Measurements from ENCODE around the gene MT1M.
"Not testable (repeated sequence)": the region's sequence is repeated elsewhere in the genome, so short reads cannot be mapped to it uniquely, and the experiment has no call there.

Gene MT1M

DNA sequence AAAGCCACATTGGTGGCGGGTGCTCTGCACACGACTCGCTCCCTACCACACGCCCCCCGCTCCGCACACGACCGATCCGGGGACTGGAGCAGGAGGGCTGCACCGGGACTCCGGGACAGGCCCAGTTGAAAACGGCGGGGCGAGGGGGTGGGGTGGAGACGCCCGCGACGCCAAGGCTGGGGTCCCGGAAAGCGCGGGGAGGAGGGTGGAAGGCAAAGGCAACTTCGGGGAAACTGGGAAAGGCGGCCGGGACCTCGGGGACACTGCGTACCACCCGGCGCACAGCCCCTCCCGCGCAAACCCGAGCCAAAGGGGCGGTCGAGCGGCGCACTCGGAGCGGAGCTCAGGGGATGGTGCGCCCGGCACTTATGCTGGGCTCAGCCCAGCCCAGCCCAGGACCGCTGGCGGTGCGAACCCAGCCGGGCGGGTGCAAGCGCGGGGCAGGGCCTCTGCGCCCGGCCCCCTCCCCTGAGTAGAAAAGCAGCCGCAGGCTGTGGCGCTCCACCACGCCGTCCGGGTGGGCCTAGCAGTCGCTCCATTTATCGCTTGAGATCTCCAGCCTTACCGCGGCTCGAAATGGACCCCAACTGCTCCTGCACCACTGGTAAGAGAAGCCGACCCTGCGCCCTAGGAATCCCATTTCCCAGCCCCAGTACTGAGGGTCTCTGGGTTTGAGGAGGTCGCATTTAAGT is at the start of gene MT1M:
Gene MT1M, plus strand, starts transcription at position 504 of the 692 bp plus-strand sequence. Its CDS starts 73 bp downstream, at position 577.
- no peak for DNase-seq

DNA sequence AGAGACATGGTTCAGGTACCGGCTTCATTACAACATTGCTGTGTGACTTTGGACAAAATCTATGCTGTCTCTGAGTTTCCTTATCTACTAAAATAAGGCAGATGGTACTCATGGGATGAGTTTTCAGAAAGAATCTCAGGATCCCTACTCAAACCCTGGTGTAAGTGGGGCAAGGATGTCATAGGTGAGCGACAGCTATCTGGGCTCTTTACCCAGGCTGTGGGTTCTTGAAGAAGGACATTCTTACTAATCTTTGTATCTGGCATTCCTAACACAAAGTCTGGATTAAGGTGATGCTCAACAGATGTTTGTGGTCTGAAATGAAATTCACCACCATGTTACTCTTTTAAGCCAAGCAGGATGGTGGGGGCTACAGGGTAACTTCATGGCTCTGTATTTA is 49.5 kb upstream of the MT1M start:
- not testable (repeated sequence) for DNase-seq

DNA sequence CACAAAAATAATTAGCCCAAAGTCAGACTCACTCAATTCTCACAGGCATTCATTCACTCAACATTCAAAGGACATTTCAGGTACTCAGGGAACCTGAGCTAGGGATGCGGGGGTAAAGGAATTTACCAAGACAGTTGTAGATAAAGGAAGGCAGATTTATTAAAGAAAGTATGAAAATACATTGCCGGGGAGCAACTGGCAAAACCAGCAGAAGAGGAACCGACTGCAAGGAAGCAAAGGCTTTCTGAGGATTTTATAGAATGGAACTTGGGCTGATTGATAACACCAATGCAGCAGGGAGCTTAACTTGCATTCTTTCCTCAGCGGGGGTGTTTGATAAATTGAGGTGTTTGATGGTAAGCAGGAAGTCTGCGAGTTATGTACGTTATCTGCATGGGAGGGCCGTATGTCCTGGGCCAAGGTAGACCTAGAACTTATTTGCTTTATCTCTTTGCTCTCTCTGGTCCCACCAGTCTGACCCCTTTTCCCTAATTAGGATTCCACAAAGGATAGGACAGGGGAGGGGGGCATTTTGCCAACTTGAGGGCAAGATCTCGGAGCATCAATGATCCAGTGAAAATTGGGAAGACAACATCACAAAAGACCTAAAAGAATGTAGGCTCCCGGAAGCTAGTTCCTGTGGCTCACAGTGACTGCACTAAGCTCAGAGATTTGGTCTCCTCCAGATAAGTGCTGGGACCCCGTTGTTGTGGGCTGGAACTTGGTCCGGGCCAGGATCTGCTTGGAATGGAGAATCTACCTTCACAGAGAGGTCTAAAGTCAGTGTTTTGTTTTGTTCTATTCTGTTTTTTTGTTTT is 48.9 kb upstream of the MT1M start:
- no peak for DNase-seq

DNA sequence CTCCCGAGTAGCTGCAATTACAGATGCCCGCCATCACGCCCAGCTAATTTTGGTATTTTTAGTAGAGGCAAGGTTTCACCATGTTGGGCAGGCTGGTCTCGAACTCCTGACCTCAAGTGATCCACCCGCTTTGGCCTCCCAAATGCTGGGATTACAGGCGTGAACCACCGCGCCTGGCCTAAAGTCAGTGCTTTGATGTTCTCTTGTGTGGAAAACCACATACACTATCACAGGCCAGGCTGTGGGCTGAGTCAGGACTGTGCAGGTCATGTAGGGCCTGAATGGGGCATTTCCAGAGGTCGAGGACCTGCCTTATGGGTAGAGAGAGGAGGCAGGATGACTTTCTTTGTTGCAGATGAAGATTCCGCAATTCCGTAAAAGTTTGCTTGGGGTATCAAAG is 48.2 kb upstream of the MT1M start:
- DNase-seq = no peak

DNA sequence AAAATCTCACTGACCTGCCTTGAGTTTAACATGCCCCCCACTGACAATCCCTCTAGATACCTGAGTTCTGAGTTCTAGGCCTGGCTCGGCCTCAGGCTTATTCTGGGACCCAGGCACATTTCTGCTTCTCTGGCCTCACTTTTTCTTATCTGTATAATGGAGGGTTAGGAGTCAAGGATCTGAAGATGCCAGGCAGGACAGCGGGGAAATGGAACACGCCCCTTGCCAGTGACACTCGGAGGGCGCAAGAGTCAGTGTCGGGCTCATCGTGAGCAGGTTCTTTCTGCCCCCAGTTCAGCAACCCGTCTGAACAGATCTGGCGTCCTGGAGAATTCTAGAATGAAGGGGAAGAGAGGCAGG is 43.7 kb upstream of the MT1M start:
- no peak for DNase-seq

DNA sequence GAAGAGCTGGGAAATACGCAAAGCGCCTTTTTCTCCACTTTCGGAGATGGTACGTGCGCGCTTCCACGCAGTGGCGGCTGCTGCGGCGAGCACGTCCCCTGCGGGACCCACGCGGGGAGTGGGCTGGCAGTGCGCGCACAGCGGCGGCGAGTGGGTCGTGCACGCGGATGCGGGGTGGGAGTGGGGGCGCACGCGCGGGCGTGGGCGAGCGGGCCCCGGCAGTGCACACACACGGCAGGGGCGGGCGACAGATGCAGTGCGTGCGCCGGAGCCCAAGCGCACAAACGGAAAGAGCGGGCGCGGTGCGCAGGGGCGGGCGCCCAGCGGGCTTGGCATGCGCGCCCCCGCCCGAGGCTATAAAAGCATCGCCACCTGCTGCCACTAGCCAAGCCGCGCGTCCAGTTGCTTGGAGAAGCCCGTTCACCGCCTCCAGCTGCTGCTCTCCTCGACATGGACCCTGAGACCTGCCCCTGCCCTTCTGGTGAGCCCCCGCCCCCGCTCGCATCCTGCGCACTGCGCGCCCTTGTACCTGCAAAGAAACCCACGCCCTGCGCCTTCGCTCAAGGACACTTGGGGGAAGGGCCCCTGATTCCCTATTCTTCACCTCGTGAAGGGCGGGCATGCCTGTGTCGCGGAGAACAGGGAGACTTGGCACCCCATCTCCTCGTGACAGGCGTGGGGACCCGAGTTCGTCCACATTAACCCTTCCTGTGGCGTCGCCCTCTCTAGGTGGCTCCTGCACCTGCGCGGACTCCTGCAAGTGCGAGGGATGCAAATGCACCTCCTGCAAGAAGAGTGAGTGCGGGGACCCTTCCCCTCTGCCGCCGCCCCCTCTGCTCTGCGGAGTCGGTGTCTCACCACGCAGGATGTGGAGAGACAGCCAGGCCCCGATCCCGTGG is 43.1 kb upstream of the MT1M start, which contains the start of gene MT3:
Gene MT3, plus strand, starts transcription at position 388 of the 899 bp plus-strand sequence. Its CDS starts 63 bp downstream, at position 451.
- DNase-seq = no peak

DNA sequence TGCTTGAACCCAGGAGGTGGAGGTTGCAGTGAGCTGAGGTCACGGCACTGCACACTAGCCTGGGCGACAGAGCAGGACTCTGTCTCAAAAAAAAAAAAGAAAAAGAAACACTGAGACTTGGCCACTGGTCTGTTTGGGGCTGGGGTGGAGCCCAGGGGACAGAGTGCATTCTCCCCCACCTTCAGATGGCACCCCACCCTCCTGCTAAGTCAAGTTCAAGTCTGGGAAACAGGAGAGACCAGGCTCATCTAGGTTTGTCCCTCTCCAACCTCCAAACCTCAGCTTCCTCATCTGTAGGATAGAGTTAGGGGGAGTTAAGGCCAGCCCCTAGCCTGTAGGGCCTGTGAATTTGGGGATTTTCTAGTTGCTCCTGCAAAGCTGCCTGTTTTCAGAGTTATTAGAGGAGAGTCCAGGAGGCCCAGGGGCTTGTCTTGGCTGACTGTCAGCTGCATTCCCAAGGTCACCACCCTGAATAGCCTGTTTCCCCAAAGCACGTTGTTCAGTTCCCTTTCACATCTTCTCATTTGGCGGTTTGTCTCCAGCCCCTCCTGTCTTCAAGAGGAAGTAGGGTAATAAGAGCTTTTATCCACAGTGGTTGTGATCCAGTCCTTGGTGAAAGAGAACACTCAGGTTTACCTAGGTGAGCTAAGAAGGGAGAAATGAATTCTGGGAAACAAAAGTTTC is 40.9 kb upstream of the MT1M start:
- no peak for DNase-seq

DNA sequence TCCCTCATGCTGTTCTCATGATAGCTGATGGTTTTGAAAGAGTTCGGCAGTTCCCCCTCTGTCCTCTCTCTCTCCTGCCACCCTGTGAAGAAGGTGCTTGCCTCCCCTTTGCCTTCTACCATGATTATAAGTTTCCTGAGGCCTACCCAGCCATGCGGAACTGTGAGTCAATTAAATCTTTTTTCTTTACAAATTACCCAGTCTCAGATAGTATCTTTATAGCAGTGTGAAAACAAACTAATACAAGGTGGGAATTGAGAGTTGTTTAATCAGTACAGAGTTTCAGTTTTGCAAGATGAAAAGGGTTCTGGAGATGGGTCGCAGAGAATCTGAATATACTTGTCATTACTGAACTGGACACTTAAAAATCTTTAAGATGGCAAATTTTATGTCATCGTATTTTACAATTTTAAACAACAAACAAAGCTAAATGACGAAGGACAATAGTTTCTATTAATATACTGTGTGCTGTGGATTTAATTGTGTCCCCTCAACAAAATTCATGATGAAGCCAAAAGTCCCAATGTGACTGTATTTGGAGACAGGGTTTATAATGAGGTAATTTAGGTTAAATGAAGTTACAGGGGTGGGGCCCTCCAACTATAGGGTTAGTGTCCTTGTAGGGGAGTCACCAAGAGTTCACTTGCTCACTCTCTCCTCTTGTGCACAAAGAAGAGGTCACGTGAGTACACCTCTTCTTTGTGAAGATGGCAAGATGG is 38.7 kb upstream of the MT1M start:
- no peak for DNase-seq

DNA sequence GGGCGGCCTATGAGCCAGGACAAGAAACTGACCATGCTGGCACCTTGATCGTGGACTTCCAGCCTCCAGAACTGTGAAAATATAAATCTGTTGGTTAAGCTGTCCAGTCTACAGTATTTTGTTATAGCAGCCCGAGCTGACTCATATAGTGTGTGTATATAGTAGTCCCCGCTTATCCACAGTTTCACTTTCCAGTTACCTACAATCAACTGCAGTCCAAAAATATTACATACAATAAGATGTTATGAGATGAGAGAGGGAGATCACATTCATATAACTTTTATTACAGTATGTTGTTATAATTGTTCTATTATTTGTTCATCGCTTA is 38.2 kb upstream of the MT1M start:
- DNase-seq = no peak

DNA sequence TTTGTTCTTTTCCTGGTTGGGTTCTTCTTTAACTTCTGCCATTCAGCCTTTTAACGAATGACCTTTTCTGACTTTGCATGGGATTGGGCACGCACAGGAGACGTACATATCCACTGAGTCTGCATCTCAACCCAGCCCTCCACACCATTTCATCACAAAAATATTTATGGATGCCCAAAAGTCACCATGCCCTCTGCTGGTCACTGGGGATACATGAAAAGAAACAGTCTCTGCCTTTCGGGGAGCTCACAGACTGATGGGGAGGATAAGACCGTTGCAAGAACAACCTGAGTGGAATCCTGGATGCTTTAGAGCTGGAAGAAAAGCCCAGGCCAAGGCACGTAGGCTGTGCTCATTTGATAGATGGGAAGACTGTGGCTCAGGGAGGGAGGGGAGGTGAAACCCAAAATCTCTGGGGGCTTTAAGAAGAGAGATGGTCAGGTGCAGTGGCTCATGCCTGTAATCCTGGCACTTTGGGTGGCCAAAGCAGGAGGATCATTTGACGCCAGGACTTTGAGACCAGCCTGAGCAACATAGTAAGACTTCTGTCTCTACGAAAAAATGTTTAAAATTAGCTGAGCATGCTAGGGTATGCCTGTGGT is 32.0 kb upstream of the MT1M start:
- DNase-seq = peak; percentile 35

DNA sequence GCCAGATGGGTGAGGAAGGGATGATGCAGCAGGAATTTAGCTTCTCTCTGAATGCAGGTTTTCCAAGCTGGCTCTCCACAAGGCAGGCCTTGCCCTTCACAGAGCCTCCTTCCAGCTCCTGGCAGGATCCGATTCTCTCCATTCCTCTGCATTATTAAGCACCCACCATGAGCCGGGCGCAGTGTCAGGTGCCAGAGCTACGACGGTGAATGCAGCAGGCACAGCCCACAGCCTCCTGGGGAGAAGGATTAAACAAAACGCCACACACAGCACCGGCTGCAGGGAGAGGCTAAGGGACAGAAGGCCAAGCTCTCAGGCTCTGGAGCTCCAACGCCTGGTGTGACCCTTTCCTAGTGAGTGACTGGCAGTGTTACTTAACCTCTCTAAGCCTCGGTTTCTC is 31.1 kb upstream of the MT1M start:
- no peak for DNase-seq

DNA sequence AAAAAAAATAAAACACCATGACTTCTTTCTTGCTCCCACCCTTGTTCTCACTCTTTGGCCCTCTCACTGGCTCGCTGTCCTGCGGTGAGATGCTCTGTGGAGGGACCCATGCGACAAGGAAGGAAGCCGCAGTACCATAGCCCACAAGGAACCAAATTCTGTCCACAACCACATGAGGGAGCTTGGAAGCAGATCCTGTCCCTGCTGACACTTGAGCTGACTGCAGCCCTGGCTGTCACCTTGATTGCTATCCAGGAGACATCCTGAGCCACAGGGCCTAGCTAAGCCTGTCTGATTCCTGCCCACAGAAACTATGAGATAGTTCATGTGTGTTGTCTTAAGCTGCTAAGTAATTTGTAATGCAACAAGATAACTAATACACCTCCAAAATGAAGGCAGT is 28.9 kb upstream of the MT1M start:
- peak; percentile 29 for DNase-seq

DNA sequence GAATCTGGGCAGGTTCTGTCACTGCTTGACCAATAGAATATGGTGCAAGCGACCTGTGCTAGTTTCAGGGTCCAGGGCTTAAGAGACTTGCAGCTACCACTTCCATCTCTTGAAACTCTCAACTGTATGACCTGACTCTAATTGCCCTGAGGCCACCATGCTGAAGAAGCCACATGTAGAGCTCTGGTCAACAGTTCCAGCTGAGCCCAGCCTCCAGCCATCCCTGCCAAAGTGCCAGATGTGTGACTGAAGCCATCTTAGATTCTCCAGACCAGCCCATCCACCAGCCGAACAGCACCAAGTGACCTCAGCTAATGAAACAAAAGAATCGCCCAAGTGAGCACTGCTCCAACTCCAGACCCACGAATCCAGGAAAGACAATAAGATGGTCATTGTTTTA is 27.5 kb upstream of the MT1M start:
- DNase-seq = no peak

DNA sequence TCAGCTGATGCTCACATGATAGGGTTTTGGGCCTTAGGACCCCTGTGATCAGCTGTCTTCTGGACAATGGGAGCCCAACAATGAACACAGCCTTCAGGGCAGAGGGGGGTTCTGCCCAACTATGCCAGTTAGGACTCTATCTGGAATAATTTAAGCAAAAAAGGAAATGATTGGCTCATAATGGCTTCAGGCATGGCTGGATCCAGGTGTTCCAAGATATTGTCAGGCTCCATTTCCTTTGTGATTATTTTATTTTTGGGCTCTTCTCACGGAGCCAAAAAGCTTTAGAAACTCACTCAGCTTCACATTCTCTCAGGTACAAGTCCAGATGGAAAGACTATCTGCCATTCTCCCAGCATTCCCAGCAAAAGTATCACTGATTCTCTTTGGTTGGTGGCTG is 27.0 kb upstream of the MT1M start:
- no peak for DNase-seq

DNA sequence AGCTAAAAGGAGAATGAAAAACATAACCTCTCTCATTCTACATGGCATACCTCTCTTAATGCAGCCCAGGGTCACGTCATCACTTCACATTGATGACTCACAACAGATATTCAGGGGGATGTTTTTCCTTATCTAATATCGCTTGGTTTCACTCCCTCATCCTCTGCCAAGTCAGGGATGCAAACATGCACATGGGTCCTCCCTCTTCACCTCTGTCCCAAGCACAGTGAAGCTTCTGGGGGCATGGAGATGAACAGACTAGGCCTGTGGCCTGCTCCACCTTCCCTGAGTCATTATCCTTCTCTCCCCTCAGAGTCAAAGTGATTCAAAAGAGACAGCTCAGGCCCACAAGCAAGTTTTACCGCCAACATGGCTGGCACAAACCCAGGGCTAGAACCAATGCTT is 26.4 kb upstream of the MT1M start:
- no peak for DNase-seq

DNA sequence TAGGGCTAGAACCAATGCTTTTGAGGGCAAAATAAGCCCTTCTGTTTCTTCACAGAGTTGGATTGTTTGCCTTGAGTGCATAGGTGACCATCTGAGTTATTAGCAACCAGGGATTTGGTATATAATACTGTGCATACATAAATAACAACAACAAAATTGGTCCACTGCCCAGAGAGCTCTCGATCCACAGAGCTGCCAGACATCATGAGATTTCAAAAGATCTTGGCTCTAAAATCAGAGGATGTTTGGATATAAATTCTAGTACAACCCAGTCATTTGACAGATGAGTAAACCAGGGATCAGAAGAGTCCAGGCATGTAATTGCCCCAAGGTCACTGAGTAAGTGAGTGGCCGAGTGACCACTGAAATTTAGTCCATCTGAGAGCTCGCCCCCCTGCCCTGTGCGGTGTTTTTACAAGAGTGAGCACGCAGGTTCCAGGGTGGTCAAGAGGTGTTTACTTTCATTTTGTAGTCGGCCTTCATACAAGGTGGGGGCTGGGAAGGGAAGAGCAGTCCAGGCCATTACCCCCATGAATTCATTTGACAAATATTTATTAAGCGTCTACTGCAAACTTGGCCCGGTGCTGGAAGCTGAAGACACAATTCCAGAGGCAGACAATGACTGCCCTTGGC is 25.9 kb upstream of the MT1M start:
- DNase-seq = no peak

DNA sequence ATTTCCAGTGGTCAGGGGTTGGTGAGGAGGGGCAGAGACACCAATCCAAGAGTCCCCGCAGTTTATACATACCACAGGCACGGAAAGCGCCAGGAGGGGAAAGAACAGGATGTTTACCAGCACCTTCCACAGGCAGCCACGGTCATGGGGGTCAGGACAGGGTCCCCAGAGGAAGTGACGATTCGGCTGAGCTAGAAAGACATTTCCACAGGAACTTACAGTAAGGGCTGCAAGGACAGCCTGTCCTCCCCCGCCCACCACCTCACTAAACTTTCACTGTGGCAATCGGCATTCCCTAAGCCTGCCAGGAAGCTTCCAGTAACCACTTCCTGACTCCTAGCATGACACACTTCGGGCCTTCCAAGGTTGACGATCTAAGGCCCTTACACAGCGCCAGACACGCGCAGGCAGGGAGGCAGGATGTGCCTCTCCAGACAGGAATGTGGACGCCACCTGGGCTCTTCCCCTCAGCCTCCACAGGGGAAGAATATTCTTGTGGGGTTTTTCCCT is 25.3 kb upstream of the MT1M start:
- DNase-seq = no peak

DNA sequence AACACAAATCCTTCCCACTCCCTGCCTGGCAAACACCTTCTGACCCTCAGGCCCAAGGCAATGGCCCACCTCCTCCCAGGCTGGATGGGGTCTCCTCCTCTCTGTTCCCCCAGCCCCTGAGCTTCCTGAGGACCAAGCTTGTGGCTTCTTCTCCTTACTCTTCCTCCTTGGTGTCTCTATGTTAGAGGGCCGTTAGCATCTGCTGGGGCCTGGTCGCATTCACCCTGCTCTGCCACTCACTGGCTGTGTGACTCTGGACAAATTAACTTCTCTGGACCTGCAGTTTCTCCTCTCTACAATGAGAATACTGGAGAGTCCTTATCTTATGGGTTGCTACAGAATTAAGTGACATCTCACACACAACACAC is 24.8 kb upstream of the MT1M start:
- no peak for DNase-seq

DNA sequence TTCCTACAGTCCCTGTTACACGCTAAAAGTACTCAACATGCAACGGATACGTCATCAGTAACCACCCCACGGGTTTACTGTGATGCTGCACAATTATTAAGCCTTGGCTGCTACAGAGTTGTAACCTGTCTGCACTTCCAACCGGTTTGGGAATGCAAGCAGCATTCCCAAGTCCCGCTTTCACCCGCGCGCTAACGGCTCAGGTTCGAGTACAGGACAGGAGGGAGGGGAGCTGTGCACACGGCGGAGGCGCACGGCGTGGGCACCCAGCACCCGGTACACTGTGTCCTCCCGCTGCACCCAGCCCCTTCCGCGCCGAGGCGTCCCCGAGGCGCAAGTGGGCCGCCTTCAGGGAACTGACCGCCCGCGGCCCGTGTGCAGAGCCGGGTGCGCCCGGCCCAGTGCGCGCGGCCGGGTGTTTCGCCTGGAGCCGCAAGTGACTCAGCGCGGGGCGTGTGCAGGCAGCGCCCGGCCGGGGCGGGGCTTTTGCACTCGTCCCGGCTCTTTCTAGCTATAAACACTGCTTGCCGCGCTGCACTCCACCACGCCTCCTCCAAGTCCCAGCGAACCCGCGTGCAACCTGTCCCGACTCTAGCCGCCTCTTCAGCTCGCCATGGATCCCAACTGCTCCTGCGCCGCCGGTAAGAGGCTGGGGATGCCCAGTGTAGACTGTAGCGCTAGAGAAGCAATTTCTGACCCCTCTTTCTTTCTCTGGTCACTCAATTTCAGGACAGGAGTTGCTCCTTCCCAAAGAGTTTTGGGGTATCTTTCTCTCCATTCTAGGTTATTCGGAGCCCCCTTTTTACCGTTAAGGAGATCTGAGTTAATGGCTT is 24.2 kb upstream of the MT1M start, which contains the start of gene MT2A:
Gene MT2A, plus strand, starts transcription at position 542 of the 833 bp plus-strand sequence. Its CDS starts 72 bp downstream, at position 614.
- DNase-seq = peak; percentile 86

DNA sequence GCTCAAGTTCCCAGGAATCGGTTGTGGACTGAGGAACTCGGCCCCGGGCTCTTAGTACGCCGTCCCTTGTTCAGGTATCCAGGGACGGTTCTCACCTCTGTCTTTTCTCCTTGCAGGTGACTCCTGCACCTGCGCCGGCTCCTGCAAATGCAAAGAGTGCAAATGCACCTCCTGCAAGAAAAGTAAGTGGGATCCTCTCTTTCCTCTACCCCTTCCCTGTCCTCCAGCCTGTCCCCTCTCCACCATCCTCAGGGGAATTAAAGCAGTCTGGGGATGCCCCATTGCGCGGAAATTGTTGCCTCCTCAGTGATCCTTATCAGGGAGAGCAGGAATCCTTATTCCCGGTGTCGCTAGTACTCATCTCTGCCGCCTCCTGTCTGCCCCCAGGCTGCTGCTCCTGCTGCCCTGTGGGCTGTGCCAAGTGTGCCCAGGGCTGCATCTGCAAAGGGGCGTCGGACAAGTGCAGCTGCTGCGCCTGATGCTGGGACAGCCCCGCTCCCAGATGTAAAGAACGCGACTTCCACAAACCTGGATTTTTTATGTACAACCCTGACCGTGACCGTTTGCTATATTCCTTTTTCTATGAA is 23.5 kb upstream of the MT1M start:
- no peak for DNase-seq
